Measurements from ENCODE around the gene USP22.

- TF ChIP-seq EZH2phosphoT487 (IDR thresholded peaks at IDR 0.05; ENCODE audit: low read length) (no peak), CTCF (IDR thresholded peaks at IDR 0.05; ENCODE audit: low read length) (no peak)
Observed at GRCh38 chr17:21021208-21021803, 21.5 kb downstream of the USP22 start.
